GM11168 (cell line): ENCODE results near the gene CYP27A1.

Experiments
- in situ Hi-C: fragments of 300-500 bp; cut with MboI; formaldehyde crosslinking; loops from one replicate; pipeline ENCODE4 v1.12.0; 2022; ENCODE audit warnings: low sequenced_read_pairs; ENCODE audit not compliant: unreplicated experiment

CYP27A1 gene

DNA sequence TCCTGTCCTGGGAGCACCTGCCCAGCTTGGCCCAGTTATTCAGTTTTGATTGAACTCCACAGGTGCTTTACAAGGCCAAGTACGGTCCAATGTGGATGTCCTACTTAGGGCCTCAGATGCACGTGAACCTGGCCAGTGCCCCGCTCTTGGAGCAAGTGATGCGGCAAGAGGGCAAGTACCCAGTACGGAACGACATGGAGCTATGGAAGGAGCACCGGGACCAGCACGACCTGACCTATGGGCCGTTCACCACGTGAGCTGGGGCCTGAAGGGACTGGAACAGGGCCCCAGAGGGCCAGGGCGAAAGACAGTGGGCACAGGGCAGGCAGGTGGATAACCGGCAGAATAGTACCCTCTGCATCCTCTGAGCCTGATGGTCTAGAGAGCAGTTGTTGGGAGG lies 27.6 kb downstream of the CYP27A1 start:
- in situ Hi-C loops, result no loop called here

DNA sequence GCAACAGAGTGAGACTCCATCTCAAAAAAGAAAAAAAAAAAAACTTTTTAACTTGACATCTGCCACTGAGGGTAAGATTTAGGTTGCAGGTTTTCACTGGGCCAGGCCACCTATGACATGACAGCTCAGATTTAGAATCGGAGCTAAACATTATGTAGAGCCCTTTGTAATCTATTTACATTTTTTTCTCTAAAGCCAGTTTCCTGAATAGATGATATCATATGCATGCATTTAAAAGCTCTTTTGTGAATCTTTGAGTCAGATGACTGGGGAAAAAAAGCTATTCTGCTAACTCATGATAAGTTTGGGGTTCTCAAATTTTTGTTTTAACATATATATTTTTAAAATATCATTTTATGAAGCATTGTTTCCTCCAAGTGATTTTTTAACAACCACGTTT lies 28.3 kb downstream of the CYP27A1 start:
- in situ Hi-C loops, result no loop called here

DNA sequence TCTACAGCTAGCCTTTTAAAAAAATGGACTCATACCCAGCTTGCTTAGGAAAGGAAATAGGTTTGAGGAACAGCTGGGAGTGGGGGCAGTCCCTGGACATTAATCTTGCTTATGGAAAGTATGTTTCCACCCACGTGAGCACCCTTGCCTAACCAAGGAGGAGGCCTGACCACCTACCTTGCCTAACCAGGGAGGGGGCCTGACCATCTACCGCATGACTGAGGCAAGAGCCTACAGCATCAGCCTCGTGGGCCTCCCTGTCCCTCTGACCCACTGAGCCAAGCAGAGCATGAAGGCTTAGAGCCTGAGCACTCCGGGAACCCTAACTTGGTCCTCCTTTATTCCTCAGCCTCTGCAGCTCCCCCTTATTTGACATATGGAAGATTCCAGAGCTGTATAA lies 29.4 kb downstream of the CYP27A1 start:
- in situ Hi-C loops, result no loop called here

DNA sequence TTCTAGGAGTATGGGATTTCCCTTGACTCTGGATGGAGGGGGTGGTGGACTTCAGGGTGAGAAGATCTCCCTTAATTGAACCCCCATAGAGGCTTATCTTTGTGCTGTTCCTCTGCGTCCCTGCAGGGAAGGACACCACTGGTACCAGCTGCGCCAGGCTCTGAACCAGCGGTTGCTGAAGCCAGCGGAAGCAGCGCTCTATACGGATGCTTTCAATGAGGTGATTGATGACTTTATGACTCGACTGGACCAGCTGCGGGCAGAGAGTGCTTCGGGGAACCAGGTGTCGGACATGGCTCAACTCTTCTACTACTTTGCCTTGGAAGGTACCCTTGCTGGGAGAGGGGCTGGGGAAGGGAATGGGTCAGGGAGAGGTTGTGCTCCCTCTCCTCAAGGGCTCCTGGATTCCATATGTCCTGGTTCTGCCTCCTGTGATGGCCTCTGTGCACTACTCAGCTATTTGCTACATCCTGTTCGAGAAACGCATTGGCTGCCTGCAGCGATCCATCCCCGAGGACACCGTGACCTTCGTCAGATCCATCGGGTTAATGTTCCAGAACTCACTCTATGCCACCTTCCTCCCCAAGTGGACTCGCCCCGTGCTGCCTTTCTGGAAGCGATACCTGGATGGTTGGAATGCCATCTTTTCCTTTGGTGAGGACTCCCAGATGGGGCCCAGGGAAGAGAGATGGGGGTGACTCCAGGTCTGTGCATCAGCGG lies 30.3 kb downstream of the CYP27A1 start:
- in situ Hi-C loops, result no loop called here

DNA sequence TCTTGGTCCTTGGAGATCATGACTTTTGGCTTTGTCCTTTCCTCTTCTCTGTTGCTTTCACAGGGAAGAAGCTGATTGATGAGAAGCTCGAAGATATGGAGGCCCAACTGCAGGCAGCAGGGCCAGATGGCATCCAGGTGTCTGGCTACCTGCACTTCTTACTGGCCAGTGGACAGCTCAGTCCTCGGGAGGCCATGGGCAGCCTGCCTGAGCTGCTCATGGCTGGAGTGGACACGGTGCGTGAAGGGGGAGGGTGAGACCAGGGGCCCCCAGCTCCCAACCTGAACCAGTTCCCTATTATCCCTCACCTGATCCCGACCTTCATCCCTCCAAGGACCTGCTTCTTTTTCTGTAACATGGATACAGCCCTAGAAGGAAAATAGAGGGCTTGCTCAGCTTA lies 30.9 kb downstream of the CYP27A1 start:
- in situ Hi-C loops, result no loop called here

DNA sequence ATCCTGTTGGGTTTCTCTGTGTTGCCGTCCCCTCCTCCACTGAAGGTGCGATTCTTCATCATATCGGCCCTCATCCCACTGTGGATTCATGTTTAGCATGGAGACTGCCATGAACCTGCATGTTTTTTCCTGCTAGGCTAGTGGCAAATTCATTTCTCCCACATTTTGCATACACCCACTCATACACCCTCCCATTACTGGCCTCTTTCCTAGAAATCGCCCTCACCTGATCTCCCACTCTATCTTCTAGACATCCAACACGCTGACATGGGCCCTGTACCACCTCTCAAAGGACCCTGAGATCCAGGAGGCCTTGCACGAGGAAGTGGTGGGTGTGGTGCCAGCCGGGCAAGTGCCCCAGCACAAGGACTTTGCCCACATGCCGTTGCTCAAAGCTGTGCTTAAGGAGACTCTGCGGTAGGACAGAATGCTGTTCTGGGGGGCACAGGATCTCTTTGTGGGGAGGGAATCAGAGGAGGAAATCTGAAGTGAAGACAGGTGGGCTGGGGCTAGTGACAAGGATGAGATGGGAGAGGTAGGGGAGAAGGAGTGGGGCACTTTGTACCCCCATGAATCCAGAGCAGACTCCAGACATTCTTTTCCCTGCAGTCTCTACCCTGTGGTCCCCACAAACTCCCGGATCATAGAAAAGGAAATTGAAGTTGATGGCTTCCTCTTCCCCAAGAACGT lies 32.0 kb downstream of the CYP27A1 start:
- in situ Hi-C loops, result no loop called here

DNA sequence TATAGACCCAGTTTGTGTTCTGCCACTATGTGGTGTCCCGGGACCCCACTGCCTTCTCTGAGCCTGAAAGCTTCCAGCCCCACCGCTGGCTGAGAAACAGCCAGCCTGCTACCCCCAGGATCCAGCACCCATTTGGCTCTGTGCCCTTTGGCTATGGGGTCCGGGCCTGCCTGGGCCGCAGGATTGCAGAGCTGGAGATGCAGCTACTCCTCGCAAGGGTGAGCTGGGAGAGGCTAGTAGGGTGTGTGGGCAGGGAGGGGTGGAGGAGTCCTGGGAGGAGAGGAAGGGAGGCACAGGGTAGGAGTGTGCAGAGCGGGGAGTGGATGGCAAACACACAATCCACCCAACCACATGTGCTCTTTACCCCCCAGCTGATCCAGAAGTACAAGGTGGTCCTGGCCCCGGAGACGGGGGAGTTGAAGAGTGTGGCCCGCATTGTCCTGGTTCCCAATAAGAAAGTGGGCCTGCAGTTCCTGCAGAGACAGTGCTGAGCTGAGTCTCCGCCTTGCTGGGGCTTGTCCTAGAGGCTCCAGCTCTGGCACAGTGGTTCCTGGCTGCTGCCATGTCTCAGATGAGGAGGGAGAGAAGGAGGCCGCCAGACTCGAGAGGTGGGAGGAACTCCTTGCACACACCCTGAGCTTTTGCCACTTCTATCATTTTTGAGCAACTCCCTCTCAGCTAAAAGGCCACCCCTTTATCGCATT lies 32.7 kb downstream of the CYP27A1 start:
- in situ Hi-C loops, result no loop called here

DNA sequence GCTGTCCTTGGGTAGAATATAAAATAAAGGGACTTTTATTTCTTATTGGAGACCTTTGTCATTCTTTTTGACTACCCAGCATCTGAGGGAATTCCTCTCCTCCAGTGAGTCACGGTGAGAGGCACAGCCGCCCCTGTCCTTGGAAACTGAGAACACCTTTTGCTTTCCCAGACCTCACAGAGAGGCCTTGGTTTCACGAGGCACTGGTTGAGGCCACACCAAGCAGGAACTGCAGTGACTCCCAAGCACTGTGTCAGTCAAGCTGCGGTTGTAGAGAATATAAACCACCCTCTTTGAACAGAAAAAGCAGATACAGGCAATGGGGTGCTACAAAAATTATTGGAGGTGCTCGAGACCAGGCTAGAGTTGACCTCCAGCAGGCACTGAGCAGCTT lies 33.3 kb downstream of the CYP27A1 start:
- in situ Hi-C loops, result no loop called here

DNA sequence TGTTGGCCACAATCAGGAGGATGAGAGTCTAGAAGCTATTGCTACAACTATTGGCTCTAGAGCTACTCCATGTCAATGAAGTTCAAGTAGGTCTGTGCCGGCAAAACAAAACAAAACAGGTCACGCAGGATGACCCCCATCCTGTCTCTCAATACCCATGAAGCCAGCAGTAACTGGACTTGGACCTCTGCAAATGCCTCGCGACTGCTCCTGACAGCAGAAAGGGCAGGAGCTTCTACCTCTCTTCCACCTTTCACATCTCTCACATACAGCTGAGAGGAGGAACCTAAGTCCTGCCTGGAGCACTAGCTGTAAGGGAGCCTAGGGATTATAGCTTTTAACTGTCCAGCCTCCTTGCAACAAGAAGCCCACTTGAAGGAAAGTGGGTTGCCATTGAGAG lies 33.7 kb downstream of the CYP27A1 start:
- in situ Hi-C loops, result no loop called here

DNA sequence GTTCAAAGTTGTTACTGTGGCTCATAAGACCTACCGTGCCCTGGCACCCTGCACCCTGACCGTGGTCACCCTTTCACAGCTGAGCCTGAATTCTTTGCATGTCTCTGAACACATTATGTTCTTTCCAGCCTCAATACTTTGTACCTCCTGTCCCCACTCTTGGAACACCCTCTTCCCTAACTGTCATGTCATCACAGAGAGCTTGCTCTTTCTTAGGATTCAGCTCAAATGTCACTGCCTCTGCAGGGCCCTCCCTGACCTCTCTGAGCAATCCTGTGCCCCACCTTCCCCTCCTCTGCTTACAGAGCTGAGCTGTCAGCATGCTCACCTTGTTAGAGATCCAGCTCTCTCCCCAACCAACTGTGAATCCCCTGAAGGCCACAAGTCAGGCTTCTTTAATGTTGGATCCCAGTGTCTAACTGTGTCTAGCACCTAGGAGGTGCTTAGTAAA lies 34.6 kb downstream of the CYP27A1 start:
- in situ Hi-C loops, result no loop called here

DNA sequence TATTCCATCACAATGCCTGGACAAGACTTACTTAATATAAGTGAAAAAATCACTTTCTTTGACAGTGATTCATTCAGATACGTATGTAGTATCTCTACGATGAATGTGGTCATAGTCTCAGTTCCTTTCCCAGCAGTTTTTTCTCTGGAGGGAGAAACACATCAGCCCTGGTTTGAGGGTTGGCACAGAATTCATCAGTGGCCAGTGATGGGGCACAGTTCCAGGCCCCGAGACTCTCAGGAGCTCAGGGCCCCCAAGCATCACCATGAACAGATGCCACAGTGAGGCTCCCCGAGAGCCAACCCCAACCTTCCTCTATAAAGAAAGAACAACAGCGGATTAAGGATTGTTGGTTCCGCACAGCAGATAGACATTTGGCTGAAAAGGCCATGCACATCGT lies 37.1 kb downstream of the CYP27A1 start:
- in situ Hi-C loops, result no loop called here

DNA sequence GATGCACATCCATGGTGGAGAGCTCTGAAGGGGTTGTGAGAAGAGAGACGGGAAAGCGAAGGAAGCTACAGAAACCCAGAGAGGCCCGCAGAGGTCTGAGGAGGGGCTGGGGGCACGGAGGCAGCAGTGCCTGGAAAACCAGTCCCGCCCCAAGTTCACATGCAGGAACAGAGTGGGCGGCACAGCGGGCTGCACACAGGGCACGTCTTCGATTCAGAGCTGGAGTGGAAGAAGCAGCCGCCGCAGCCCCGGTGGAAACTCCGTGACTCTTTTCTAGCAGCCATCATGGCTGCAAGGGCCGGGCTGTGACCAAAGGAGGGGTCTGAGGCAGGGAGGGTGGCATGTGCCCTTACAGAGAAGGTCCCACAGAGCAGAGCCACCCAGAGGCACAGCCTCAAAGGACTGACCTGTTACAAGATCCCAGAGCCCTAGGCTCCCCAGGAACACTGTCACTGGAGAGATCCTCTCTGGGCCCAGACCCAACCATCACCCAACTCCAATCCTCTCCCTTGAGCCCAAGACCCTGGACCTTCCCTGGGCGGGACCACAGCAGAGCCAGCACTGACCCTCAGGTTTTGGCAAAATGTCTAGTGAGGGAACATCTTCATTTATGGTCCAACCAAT lies 38.9 kb downstream of the CYP27A1 start:
- in situ Hi-C loops, result no loop called here

DNA sequence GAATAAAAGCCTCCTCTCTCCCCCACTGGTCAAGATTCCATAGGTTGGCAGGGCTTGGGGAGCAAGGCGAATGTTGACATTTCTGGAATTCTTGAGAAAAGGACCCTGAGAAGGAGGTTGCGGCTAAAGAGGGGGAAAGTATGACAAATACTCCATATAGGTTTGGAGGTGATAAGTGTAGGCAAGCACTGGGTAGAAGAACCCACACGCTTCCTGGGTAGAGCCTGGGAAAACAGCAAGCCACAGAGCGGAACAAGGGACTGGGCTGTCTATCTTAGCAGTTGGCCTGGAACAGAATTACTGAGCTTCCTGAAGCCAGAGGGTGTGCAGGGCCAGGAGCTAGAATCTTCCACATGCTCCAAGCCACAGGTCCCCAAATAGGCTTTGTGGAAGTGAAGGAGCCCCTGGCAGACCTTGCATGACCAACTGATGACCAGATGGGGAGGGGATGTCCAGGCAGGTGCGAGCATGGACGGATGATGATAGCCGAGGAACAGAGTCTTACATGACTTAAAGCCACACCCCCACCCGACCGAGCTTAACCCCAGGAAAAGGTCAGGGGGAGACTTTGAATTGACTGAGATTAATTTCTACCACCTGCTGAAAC lies 39.8 kb downstream of the CYP27A1 start:
- in situ Hi-C loops, result no loop called here

DNA sequence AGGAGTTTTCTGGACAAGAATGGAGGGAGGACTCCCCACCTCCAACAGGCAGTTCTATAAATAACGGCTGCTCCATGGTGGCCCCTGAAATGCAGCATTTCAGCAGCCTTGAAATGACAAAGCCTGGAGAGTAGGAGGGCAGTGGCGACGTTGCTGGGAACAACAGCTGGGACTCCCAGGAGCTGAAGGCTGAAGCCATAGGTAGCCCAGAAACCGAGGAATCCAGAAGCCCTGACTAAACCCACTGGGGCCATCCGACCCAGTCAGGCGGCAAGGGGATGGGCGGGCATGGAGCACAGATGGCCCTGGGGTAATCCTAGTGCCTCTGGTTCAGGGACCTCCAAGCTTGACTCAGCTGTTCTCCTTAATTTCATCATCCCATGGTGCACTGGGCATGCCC lies 40.7 kb downstream of the CYP27A1 start:
- in situ Hi-C loops, result no loop called here

DNA sequence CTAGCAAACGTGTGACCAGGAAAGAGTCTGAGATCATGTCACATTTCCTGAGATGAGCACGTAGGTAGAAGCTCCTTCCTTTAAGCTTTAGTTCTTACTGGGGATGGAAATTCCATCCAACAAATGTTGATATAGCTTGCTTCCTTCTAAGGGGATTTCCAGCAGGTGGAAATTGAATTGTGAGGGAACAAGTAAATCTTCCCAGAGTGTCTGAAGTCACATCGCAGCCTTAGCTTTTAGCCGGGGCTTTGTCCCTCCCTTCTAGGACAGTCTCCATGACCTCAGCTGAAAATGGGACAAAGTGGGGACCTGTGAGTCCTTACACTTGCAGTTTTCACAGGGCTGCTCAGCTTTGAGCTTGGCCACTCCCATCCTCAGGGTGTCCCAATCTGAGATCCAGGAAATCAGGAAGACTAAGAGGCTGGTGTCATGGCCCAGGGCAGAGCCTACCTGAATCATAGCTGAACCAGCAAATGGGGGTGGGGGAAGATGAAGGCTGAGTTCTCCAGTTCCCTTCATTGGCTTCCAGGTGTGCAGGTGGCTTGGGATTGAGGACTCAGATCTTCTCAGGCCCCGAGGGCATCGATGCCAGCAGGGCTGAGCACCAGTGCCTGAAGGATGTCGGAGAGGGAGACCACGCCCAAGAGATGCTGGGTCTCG lies 41.4 kb downstream of the CYP27A1 start:
- in situ Hi-C loops, result no loop called here

DNA sequence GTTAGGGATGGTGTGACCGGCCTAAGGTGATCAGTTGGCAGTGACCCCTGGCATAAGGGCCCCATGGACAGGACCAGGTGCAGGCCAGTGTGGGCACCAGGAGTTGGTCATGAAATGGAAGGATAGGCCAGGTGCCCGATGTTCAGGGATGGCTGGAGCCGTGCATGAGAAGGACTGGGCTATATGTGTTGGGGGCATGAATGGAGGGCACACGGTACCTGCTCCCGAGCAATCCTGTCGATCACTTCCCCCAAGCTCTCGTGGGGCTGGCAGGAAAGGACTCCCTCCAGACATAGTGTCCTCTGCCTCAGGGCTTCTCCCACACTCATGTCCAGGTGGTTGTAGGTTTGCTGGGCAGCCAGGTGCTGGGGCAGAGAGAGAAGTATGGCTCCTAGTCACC lies 42.1 kb downstream of the CYP27A1 start:
- in situ Hi-C loops, result no loop called here

DNA sequence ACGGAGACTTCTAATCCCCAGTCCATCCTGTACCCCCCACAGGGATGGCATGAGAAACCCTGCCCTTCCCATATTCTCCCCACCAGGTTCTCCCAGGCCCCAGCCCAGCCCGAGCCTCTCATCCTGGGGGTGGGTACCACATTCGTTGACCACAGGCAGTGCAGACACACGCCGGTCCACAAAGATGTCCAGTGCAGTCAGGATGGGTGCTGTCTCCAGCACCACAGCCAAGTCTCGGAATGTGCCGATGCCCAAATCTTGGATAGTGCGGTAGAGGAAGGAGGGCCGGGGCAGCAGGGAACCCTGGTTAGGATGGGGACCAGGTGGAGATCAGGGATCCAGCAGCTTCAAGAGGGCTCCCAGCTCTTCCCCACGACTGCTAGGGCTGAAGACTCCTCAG lies 44.8 kb downstream of the CYP27A1 start:
- in situ Hi-C loops, result no loop called here

DNA sequence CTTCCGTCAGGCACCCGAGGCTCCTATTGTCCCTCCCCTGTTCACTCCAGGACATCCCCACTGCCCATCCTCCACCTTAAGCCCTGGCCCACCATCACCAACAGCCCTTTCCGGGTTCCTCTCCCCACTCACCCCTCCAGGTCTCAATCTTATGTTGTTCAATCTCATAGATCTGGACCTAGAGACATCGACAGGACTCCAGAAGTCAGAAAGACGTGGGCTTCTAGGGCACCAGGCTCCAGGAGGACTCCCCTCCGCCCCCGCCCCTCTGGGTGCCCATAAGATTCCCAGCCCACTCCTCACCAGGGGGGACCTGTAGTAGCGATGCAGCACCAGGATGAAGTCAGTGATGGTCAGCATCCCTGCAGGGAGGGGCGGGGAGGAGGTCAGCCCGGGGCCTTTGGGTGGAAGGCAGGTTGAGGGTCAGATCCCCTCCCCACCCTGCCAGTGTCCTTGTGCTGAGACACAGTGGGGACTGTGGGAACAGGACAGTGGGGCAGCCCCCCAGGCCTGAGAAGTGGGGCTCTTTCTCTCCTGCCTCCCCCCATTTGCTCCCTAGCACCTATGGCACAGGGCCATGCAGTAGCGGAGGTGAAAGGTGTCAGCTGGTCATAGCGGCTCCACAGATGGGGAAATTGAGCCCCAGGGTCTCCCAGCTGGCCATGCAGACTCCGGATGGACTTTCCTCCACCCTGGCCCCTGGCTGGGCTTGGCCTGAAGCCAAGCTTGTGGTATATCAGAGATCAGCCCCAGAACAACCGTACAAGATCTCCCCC lies 45.9 kb downstream of the CYP27A1 start:
- in situ Hi-C loops, result no loop called here

DNA sequence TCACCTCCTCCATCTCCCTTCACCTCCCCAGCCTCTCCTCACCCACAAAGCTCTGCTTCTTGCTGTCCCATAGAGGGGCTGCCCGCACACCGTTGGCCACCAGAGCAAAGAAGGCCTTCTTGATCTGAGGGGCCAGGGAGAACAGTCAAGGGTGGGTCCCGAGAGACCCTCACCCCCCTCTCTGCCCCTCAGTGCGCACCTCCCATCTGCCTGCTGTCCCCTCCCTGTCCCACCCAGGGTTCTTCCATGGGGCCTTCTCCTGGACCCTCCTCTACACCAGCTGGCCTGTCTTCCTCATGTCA lies 46.5 kb downstream of the CYP27A1 start:
- in situ Hi-C loops, result no loop called here
